NCI-H460 (cell line): ENCODE results near the gene GTF3C5. TPM values are rescaled to one million over a fixed set of nuclear protein-coding genes. Genes with fewer than 3 reads are reported as not detected.
"Not testable (repeated sequence)": the region's sequence is repeated elsewhere in the genome, so short reads cannot be mapped to it uniquely, and the experiment has no call there.

ENCODE experiments used
- DNase-seq: peaks from one replicate; pipeline ENCODE4 v3.0.0-alpha.2; 2016; ENCODE audit warnings: low read depth; ENCODE audit errors: extremely low read depth
- polyA plus RNA-seq: library from polyadenylated mRNA; depleted of rRNA; stranded (reverse); fragments of >200 nt; gene quantifications from 2 replicates; pipeline ENCODE4 v1.2.3, GENCODE V29; 2014; cell fraction: nucleus; rRNA removed
- total RNA-seq: library from RNA; depleted of rRNA; stranded (reverse); fragments of >200 nt; shearing (Covaris generic); gene quantifications from 2 replicates; pipeline ENCODE4 v1.2.3, GENCODE V29; 2014; rRNA removed

GTF3C5 gene, protein sequence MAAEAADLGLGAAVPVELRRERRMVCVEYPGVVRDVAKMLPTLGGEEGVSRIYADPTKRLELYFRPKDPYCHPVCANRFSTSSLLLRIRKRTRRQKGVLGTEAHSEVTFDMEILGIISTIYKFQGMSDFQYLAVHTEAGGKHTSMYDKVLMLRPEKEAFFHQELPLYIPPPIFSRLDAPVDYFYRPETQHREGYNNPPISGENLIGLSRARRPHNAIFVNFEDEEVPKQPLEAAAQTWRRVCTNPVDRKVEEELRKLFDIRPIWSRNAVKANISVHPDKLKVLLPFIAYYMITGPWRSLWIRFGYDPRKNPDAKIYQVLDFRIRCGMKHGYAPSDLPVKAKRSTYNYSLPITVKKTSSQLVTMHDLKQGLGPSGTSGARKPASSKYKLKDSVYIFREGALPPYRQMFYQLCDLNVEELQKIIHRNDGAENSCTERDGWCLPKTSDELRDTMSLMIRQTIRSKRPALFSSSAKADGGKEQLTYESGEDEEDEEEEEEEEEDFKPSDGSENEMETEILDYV
- total RNA-seq = 56.2 and 63.1 TPM in 2 replicates
- 125 and 134 TPM in 2 replicates for polyA plus RNA-seq

DNA sequence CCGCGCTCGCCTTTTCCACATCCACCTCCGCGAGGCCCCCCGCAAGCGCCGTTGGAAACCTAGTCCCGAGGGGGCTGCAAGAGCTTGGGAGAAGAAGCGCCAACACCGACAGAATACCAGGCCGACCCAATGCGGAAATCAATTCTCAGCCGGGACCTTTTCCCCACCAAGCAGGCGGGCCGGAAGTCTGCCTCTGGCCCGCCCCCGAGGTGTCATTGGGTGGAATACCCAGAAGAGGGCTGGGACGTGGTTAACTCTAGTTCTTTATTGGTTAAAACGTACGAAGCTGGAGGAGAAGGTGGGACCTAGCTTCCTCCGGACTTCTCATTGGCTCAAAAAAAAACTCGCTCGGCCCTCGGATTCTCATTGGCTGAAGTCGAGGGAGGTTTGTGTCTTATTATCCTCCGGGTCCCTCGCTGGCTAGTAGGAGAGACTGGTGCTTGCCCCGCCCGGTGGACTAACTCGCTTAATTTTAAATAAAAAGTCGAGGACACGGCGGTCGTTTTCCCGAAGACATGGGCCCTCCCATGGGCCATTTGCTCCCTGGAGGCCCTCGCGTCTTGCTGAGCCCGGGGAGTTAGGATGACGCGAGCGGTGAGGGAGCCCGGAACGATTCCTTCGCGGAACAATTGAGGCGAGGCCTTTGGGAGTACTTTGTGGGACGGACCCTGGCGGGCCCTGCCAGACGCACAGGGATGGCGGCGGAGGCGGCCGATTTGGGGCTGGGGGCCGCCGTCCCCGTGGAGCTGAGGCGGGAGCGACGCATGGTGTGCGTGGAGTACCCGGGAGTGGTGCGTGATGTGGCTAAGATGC, at the start of gene GTF3C5:
GTF3C5 (plus strand) TSS at position 681 of the 813 bp plus-strand sequence; CDS start at position 696, 15 bp downstream.
- peak; percentile 99 for DNase-seq

DNA sequence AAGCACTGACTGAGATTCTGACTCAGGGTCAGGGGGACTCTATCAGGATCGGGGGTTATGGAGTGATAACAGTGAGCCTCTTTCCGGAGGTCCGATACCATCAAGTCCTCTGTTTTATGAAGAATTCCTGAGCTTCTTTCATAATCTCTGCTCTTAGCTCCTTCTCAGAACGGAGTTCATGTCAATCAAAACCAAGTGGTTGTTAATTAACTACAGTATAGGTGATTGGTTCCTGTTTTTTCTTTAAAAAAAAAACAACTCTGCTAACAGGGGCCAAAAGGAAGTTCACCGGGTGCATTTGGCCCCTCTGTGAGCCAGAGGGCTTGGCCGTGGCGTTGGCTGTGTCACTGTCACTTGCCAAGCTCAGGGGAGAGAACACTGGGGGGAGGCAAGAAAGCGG, 48.3 kb upstream of the GTF3C5 start:
- no peak for DNase-seq

DNA sequence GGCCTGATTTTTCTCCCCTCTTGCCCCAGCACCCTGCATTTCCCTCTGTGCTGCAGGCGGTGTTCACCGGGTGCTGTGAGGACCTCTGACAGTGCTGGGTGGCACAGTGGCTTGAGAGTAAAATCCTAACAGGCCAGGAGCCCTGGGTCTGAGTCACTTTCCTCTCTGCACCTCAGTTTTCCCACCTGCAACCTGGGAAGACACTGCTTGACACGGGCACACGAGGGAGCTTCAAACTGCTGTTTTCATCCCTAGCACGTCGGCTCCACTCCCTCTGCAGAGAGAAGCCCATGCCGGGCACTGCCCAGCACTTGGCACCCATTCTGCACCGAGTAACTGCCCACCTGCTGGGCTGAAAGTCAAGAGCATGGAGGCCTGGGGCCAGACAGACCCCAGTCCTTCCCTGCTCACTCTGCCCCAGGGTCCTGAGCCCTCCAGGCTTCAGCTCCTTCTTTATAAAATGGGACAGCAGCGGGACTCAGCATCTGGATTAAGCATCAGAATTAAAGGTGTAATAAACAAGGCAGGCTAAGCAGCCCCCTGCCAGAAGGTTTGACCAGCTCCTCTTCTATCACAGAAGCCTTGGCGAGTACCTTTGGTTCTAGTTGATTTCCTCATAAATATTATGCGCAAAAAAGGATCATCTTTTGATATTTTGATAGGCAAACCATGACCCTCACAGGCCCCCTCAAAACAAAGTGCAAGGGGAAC, 47.2 kb upstream of the GTF3C5 start:
- no peak for DNase-seq

DNA sequence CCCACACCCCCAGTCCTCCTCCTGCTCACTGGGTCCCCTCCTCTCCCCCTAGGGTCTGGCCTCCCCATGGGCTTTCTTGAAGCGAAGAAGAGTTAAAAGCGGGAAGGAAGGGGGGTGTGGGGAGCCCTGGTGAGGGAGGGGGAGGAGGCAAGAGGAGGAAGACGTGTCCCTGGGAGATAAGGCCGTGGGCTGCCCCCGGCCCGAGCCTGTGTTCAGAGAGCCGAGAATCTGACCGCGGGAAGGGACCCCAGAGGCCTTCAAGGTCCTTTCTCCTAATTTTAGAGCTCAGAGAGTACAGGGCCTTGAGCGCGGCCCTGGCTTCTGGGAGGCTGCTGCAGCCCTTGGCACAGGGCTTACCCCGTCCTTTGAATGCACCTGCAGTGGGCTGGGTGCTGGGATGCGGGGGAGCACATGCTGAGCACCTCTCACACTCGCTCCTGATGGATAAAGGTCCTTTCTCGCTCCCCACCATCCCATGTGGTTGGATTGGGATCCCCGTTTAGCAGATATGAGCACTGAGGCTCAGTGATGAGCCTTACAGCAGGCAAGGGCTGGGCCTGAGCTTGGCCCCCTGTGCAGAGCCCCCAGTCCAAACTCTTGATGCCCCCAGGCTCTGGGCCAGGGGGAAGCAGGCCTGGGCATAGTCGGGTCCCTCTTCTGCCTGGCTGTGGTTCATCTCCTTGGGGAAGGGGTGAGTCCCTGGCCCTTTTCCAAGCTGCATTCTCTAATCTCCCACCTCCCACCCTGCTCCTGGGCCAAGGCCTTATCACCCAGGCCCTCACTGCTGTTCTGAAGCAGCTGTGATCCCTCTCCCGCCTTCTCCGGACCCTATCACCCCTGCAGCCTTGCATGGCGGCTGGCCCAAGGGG, 46.4 kb upstream of the GTF3C5 start:
- DNase-seq = no peak

DNA sequence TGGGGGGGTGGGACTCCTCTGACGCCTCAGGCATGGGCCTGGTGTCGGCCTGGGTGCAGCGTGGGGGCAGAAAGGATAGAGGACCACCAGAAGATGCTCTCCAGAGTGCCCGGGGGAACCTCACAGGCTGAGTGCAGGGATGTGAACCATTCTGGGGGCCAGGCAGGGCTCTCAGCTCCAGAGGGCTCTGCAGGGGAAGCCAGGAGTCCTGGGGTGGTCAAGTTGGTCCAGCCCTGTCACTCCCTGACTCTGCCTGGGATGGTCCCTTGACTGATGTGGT, 45.8 kb upstream of the GTF3C5 start:
- no peak for DNase-seq

DNA sequence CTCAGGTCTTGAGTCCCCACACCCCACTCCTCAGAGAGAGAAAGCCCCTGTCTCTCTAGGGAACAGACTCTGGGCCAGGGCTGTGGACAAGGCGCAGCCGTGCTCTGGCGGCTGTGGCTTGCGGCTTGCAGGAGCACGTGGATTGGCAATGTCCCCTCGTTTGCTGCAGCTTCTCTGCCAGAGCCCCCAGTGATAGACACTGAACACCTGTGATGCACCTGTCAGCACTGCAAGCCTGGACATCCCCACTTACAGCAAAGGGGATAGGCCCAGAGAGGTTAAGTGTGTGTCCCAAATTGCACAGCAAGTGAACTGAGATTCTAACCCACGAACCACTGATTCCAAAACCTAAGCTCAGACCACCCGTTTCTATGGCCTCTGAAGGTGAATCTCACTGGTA, 45.3 kb upstream of the GTF3C5 start:
- DNase-seq = no peak

DNA sequence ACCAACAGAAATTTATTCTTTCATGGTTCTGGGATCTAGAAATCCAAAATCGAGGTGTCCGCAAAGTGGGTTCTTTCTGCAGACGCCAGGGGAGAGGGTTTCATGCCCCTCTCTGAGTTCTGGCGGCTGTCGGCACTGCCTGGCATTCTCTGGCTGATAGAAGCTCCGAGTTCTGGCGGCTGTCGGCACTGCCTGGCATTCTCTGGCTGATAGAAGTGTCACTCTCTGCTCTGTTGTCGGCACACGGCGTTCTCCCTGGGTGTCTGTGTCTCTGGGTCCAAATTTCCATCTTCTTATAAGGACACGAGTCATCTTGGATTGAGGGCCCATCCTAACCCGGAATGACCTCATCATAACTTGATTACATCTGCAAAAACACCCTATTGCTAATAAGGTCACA, 44.7 kb upstream of the GTF3C5 start:
- no peak for DNase-seq

DNA sequence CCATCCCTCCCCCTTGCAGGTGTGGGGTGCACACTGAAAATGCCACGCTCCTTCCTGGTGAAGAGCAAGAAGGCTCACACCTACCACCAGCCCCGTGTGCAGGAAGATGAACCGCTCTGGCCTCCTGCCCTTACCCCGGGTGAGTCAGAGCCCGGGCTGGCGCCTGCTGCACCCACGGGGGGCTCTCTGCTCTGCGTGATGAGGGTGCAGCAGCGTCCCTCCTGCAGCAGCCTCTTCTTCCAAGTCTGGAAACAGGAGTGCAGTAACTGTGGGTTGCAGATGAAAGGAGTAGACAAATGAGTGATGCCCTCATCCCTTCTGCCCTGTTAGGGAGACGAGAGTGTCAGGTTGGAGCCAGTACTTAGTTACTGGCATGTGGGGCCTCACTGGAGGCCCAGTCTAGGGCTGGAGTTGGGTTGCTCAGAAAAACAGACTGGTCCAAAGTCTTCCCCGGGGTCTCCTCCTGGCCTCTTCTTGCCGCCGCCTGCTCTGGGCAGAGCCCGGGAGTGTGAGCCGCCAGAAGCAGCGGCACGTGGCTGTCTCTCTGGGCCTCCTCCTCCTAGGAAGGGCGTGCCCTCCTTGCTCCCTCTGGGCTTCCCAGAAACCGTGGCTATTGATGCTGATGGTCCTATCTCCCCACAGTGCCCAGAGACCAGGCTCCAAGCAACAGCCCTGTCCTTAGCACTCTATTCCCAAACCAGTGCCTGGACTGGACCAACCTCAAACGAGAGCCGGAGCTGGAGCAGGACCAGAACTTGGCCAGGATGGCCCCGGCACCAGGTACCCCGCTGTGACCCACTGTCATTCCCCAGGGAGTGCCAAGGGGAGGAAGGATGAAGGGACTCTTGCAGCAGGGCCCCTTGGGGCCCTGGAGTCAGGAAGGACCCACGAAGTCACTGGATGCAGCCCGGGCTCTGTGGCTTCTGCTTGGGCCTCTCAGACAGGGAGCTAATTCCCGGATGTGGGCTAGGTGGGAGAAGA, 43.9 kb upstream of the GTF3C5 start:
- DNase-seq = no peak

DNA sequence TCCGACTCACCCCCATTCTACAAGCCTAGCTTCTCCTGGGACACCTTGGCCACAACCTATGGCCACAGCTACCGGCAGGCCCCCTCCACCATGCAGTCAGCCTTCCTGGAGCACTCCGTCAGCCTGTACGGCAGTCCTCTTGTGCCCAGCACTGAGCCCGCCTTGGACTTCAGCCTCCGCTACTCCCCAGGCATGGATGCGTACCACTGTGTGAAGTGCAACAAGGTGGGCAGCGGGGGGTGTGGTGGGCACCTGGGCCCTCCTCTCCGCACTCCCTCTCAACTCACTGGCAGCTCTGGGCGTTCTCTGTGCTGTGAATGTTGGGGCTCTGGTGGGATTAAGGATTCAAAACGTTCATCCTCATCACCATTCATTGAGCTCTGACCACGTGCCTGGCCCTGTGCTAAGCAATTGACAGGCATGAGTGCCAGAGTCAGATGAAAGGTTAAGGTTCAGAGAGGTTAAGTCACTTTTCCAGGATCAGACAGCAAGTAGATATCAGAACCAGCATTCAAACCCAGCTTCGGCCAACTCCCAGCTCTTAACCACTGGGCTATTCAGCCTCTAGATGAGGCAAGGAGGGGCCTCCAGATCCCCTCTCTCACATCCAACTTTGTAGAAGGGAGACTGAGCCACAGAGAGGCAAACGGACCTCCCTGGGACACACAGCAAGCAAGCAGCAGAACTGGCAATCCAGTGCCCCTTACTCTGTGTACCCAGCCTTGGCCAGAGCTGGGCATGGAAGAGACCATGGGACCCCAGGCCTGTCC, 42.4 kb upstream of the GTF3C5 start:
- no peak for DNase-seq

DNA sequence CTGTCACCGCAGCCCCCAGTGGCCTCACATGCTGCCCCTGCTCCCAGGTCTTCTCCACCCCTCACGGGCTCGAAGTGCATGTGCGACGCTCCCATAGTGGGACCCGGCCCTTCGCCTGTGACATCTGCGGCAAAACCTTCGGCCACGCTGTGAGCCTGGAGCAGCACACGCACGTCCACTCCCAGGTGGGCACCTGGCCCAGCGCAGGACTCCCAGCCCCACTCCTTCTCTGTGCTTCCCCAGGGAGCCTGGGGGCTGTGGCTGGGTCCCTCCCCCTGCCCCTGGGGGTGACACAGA, 41.8 kb upstream of the GTF3C5 start:
- DNase-seq = no peak

DNA sequence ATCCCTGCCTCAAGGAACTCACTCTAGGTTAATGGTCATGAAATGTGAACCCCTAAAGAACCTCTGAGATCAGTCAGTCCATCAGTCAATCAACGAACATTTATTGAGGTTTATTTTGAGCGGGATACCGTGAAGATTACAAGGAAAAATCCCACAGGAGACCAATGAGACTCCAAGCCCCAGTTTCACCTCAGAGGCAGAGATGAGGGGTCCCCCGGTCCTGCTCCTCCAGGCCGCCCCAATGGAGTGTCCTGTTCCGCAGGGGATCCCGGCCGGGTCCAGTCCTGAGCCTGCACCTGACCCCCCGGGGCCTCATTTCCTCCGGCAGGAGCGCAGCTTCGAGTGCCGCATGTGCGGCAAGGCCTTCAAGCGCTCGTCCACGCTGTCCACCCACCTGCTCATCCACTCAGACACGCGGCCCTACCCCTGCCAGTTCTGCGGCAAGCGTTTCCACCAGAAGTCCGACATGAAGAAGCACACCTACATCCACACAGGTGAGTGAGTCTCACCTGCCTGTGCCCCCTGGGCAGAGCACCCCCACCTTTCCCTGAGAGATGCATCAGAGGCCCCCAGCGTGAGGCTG, 41.3 kb upstream of the GTF3C5 start:
- DNase-seq = no peak

DNA sequence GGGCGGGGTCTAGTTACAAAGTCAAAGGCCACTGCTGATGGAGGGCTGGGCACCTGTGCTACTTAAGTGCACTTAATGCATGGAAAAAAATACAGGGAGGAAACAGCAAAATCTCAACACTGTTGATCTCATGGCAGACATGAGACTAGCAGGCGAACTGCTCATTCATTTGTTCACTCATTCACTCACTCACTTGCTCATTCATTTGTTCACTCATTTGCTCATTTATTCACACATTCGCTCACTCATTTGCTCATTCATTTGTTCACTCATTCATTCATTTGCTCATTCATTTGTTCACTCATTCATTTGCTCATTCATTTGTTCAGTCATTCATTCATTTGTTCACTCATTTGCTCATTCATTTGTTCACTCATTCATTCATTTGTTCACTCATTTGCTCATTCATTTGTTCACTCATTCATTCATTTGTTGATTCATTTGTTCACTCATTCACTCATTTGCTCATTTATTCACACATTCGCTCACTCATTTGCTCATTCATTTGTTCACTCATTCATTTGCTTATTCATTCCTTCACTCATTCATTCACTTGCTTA, 40.7 kb upstream of the GTF3C5 start:
- DNase-seq = not testable (repeated sequence)

DNA sequence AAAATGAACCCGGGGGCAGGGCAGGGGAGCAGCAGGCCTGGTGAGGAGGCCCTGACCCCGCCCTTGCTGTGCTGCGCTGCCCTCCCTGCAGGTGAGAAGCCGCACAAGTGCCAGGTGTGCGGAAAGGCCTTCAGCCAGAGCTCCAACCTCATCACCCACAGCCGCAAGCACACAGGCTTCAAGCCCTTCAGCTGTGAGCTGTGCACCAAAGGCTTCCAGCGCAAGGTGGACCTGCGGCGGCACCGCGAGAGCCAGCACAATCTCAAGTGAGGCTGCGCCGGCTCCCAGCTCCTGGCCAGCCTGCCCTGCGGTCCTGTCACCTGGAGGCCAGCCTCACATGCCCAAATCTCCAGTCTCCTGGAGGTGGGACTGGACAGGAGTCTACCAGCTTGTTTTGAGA, 40.0 kb upstream of the GTF3C5 start:
- DNase-seq = no peak

DNA sequence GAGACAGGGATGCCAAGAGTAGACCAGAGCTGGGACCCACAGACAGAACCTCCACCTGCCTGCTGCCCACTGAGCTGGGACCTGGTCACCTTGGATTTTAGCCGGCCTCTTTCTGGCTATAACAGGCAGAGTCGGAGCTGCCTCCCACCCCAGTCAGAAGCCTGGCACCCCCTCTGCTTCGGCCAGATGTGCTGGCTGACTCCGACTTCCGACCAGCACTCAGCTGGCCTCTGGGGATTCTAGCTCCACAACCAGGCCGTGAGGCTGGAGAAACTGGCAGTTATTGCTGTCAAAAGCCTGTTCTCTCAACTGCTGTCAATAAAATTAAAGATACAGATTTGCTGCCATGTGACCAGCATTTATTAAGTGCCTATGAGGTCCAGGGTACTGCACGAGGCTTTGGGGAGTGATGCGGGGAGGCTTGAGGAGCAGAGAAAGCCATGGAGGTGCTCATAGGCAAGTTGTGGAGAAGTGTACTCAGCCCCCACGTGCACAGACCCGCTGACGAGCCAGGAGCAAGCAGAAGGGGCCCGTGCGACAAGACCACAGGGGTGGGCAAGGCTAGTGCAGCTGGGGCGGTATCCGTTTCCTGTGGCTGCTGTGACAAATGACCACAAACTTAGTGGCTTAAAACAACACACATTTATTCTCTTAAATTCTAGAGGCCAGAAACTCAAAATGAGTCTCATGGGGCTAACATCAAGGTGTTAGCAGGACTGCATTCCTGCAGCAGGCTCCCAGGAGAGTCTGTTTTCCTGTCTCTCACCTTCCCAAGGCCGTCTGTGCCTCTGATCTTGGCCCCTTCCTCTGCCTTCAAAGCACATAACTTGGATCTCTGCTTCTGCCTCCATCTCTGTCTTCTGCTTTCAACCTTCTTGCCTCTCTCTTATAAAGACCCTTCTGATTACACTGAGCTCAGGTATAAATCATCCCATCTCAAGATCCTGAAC, 39.2 kb upstream of the GTF3C5 start:
- no peak for DNase-seq

DNA sequence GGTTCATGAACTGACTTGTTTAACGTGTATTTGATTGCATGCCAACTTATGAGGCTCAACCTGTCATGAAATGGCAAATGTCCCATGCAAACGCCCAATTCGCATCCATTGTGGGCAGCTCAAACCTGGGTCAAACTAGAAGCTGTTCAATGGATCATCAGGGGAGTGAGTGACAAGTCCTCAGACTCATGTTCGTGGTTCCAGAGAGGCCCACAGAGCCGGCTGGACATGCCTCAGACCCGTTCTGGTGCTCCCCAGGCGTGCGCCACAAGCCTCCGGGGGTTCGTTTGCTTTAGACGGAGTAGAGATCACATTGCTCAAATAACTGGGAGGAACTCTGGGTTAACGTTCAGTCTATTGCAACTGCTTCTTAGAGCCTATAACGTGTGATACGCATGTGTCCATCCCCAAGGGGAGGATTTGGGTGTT, 37.3 kb upstream of the GTF3C5 start:
- no peak for DNase-seq

DNA sequence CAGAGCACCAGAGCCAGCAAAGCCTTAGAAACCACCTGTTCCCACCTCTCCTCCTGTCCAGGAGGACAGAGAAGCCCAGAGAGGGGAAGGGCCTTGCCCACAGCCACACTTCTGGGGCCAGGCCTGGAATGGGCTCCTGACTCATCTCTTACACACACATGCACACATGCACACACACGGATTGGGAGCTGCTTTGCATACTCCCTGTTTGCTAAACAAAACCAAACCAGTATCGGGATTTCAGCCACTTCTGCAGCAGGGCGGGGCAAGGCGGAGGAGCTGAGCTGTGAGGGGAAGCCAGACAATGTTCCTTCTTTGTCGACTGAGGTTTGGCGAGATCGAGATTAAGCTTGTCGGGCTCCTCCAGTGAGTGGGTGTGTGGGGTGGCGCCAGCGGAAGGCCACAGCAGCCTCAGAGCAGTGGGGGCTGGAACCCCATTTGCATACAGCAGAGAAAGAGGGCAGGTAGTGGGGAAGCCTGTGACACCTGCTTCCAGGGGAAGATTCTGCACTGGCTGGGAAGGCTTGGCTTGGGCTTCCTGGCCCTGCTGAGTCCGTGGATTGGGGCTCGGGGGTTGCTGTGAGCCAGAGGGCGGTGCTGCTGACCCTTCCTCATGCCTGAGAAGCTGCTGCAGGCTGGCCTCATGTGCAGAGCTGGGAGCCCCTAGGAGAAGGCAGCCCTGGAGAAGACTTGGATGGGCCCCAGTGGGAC, 36.2 kb upstream of the GTF3C5 start:
- DNase-seq = no peak
